ENCODE results near the gene FBXO41.

FBXO41 gene

DNA sequence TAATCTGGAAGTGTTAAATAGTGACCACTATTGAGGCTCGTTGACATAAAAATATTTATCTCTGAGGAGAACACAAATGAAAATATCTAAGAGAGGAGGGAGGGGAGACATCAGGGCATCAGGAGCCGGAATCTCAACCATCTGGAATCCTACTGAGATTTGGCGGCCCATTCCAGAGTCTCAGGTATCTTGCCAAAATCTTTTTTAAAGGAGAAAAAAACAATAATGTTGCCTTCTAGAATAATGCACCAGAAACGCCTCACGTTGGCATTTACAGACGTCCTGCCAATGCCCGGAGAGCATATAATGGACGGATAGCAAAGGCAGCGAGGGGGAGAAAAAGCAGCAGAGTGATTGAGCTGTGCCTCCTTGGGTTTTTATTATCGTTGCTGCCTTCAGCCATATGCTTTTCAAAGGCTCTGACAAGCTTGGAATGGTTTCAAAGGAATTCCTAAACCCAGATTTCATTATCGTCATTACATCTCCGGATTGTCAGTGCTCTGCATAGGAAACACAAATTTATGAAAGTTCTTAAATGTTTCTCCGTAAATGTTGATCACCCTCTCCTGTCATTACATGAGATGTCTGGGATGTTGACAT lies 39.9 kb upstream of the FBXO41 start:
- TF ChIP-seq SPI1 (IDR thresholded peaks at IDR 0.05; ENCODE audit: borderline replicate concordance, low read depth) (no peak), POLR2AphosphoS5 (IDR thresholded peaks at IDR 0.05; ENCODE audit: low read depth) (no peak), GABPA (IDR thresholded peaks at IDR 0.05; ENCODE audit: low read depth) (no peak)
- TF ChIP-seq, protein P1, sequence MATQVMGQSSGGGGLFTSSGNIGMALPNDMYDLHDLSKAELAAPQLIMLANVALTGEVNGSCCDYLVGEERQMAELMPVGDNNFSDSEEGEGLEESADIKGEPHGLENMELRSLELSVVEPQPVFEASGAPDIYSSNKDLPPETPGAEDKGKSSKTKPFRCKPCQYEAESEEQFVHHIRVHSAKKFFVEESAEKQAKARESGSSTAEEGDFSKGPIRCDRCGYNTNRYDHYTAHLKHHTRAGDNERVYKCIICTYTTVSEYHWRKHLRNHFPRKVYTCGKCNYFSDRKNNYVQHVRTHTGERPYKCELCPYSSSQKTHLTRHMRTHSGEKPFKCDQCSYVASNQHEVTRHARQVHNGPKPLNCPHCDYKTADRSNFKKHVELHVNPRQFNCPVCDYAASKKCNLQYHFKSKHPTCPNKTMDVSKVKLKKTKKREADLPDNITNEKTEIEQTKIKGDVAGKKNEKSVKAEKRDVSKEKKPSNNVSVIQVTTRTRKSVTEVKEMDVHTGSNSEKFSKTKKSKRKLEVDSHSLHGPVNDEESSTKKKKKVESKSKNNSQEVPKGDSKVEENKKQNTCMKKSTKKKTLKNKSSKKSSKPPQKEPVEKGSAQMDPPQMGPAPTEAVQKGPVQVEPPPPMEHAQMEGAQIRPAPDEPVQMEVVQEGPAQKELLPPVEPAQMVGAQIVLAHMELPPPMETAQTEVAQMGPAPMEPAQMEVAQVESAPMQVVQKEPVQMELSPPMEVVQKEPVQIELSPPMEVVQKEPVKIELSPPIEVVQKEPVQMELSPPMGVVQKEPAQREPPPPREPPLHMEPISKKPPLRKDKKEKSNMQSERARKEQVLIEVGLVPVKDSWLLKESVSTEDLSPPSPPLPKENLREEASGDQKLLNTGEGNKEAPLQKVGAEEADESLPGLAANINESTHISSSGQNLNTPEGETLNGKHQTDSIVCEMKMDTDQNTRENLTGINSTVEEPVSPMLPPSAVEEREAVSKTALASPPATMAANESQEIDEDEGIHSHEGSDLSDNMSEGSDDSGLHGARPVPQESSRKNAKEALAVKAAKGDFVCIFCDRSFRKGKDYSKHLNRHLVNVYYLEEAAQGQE (IDR thresholded peaks at IDR 0.05; ENCODE audit: insufficient replicate concordance, low read depth), result no peak
- TF ChIP-seq, protein P2, sequence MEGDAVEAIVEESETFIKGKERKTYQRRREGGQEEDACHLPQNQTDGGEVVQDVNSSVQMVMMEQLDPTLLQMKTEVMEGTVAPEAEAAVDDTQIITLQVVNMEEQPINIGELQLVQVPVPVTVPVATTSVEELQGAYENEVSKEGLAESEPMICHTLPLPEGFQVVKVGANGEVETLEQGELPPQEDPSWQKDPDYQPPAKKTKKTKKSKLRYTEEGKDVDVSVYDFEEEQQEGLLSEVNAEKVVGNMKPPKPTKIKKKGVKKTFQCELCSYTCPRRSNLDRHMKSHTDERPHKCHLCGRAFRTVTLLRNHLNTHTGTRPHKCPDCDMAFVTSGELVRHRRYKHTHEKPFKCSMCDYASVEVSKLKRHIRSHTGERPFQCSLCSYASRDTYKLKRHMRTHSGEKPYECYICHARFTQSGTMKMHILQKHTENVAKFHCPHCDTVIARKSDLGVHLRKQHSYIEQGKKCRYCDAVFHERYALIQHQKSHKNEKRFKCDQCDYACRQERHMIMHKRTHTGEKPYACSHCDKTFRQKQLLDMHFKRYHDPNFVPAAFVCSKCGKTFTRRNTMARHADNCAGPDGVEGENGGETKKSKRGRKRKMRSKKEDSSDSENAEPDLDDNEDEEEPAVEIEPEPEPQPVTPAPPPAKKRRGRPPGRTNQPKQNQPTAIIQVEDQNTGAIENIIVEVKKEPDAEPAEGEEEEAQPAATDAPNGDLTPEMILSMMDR (IDR thresholded peaks at IDR 0.05; ENCODE audit: insufficient read depth, low read length), result no peak
- DNase-seq (ENCODE audit: low read depth in 1 of 2, low spot score in 1 of 2), result no peak
- H3K27me3 ChIP-seq (ENCODE audit: insufficient read depth, poor library complexity, severe bottlenecking), result no peaks in the 10 kb centered on the region

DNA sequence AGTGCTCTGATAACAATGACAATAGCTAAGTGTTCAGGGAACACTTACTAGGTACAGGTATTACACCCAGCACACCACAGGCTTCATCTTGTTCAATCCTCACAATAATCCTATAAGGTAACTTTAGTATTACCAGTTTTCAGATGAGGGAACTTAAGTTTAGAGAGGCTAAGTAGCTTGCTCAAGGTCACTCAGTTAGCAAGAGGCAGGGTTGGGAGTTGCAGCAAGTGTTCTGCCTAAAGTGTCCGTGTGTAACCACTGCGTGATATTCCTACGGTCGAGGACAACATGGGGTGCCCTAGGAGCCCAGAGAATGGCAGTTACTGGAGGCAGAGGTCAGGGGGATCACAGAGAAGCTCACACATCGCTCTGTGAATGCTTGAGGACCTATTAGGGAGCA lies 39.3 kb upstream of the FBXO41 start:
- Histone ChIP-seq H3K27ac (replicated peaks) (no peak overlapping the region), H3K4me3 (replicated peaks; ENCODE audit: insufficient read depth, low read length) (no peak overlapping the region), H3K27me3 (ENCODE audit: insufficient read depth, poor library complexity, severe bottlenecking) (no peaks in the 10 kb centered on the region)
- TF ChIP-seq POLR2AphosphoS5 (IDR thresholded peaks at IDR 0.05; ENCODE audit: low read depth), result no peak
- TF ChIP-seq, protein P1 (IDR thresholded peaks at IDR 0.05; ENCODE audit: insufficient replicate concordance, low read depth), result no peak
- TF ChIP-seq, protein P2 (IDR thresholded peaks at IDR 0.05; ENCODE audit: insufficient read depth, low read length), result no peak
- no peak for TF ChIP-seq GABPA (IDR thresholded peaks at IDR 0.05; ENCODE audit: low read depth)
- TF ChIP-seq SPI1 (IDR thresholded peaks at IDR 0.05; ENCODE audit: borderline replicate concordance, low read depth), result no peak
- DNase-seq (ENCODE audit: low read depth in 1 of 2, low spot score in 1 of 2), result no peak

More for the DNA sequence above, 39.9 kb upstream of the FBXO41 start:
- H3K27ac ChIP-seq (replicated peaks), result no peak overlapping the region
- H3K4me3 ChIP-seq (replicated peaks; ENCODE audit: insufficient read depth, low read length), result no peak overlapping the region

DNA sequence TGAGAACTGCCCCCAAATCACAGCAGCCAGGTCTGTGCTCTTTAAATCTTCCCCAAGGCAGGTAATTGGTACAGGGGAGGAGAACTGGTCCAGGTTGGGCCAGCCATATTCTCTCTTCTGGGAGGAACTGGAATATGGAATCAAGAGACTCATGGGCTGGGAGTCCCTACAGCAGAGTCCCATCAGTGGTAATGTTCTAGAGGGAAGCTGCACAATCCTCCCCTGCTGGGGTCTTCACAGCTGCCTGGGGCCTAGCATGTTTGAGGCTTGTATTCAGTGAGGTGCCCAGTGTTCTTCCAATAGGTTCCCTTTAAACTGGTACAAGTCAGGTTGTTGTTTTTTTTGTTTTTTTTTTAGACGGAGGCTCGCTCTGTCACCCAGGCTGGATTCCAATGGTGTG lies 30.2 kb upstream of the FBXO41 start:
- no peak for DNase-seq (ENCODE audit: low read depth in 1 of 2, low spot score in 1 of 2)
- no peak overlapping the region for H3K4me3 ChIP-seq (replicated peaks; ENCODE audit: insufficient read depth, low read length)
- TF ChIP-seq, protein P2 (IDR thresholded peaks at IDR 0.05; ENCODE audit: insufficient read depth, low read length), result no peak
- TF ChIP-seq POLR2AphosphoS5 (IDR thresholded peaks at IDR 0.05; ENCODE audit: low read depth), result no peak
- no peak for TF ChIP-seq GABPA (IDR thresholded peaks at IDR 0.05; ENCODE audit: low read depth)
- TF ChIP-seq, protein P1 (IDR thresholded peaks at IDR 0.05; ENCODE audit: insufficient replicate concordance, low read depth), result no peak
- no peak for TF ChIP-seq SPI1 (IDR thresholded peaks at IDR 0.05; ENCODE audit: borderline replicate concordance, low read depth)

More for the DNA sequence above, 30.2 kb upstream of the FBXO41 start:
- Histone ChIP-seq H3K27ac (replicated peaks) (no peak overlapping the region), H3K27me3 (ENCODE audit: insufficient read depth, poor library complexity, severe bottlenecking) (no peaks in the 10 kb centered on the region)

Data from HL-60 (cell line).